Stimulated activated CD8-positive, alpha-beta memory T cell treated with anti-CD3 and anti-CD28 coated beads, Interleukin-15, amount 100 ng/mL, for 4 hours (primary cell): ENCODE data around the gene LENEP.

ENCODE experiments used
- DNase-seq, 2 donors: peaks; one replicate each; pipeline ENCODE4 v3.0.0-alpha.2; 2020; ENCODE audit warnings: low read depth in 2 of 2

The LENEP gene

DNA sequence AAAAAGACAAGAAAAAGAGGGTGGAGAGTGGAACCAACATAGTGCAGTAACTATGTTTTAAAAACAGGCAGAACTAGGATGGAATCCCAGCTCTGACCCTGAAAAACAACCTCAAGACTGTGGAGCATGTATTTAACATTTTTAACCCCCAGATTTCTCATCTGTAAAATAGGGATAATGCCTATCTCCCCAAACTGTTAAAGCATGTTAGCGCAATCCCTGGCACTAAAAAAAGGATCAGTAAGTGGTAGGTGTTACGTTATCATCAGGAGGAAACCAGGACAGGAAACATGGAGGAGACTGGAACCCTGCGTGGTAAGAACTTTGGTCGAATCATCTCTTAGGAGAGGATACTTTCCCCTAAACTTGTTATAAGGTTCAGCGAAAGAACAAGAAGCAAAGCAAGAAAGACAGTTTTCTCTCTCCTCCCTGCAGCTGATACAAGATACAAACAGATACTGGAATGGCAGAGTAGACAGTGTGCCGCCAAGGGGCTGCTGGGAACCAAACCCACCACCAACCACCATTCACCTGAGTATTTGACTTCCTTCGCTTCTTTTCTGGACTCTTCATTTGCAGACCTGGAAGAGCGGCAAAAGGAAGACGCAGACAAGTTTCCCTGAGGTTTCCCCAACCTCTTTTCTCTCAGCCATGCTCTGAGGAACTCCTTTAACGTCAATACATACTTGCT, 32.8 kb upstream of the LENEP start:
- DNase-seq = no peak

GRCh38 chr1:154961207-154962155, 31.9 kb upstream of the LENEP start, which contains the start of gene PYGO2:
PYGO2 (minus strand) TSS chr1:154961782; CDS start chr1:154961576, 206 bp downstream.
- DNase-seq = peak; percentile 63 to 66

GRCh38 chr1:154962156-154962749, 31.1 kb upstream of the LENEP start:
- no peak for DNase-seq

DNA sequence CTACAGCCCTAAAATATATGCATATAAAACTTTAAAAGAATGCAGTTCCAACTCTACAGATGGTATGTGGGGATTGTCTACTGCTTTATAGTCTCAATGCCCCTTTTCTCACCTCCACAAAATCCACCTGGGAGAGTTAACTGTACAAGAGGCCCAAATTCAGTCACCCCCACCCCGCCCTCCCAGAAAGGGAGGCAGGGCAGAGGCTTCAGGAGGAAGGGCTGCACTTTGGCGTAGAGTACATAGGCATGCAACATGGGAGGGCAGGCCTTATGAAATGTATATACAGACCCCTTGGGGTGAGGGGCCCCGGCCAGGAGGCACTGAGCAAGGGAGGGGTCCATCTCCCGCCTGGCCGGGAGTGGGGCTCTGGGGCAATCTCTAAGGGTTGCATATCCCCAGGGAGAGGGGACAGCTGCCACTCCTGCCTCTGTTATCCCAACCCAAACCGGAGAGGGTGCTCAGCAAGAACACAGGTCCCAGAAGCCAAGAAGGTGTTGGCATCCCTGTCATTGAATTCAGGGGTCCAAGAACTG, 30.5 kb upstream of the LENEP start:
- DNase-seq = no peak

GRCh38 chr1:154963643-154964042, 29.7 kb upstream of the LENEP start:
- DNase-seq = no peak

- no peak for DNase-seq
Measured at GRCh38 chr1:154964359-154964758, 29.0 kb upstream of the LENEP start.

DNA sequence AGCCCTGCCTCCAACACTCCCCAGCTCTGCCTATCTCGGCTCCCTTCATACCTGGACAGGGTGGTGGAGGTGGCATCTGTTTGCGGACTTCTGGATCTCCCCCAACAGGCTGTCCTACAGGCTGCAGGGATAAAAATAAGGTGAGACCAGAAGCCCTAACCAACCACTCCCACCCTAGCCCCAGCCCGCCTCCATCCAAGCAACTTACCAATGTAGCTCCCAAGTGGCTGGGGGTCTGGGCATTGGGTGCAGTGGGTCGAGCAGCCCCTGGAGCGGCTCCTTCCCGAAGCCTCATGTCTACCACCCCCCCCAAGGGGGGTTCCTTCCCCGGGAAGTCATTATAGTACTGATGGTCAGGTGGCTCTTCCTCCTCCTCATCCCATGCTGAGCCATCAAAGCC, 27.3 kb upstream of the LENEP start:
- no peak for DNase-seq

- DNase-seq = no peak
Measured at GRCh38 chr1:154967331-154967950, 25.9 kb upstream of the LENEP start.

GRCh38 chr1:154968731-154969130, 24.7 kb upstream of the LENEP start:
- no peak for DNase-seq

- no peak for DNase-seq
Measured at GRCh38 chr1:154969246-154969645, 24.1 kb upstream of the LENEP start.

- DNase-seq = no peak
Measured at GRCh38 chr1:154969860-154970452, 23.4 kb upstream of the LENEP start.

DNA sequence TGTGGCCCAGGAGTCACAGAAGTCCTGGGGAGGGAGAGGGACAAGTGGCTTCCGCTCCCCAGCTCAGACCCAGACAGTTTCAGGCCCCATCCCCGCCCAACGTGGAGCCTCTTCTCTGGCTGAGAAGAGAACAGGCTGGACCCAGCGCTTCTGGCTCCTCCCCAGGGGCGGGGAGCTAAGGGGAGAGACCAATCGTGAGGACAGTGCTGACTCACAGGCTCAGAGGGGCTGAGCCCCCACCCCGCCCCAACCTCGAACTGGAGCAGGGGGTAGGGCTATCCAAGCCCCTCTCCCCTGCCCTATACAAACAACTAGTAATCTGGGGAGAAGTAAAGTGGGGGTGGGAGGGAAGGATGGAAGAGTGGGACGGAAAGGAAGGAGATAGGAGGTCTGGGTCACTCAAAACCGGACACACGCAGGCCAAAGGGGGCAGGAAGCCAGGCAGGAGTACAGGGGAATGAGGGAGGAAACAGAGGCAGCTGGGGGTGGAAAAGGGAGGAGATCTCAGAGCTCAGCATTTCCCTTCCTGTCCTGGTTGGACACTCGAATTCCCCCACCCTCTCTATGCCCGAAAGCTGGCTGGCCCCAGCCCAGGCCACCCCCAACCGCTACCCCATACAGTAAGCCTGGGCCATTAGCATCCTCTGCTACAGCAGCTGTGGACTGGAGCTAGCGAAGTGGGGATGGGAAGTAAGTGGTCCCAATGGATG, 22.6 kb upstream of the LENEP start, which contains the start of gene SHC1:
SHC1 (minus strand) TSS at position 117 of the 710 bp plus-strand sequence. CDS start 221 bp downstream, outside the sequence.
- DNase-seq = no peak

DNA sequence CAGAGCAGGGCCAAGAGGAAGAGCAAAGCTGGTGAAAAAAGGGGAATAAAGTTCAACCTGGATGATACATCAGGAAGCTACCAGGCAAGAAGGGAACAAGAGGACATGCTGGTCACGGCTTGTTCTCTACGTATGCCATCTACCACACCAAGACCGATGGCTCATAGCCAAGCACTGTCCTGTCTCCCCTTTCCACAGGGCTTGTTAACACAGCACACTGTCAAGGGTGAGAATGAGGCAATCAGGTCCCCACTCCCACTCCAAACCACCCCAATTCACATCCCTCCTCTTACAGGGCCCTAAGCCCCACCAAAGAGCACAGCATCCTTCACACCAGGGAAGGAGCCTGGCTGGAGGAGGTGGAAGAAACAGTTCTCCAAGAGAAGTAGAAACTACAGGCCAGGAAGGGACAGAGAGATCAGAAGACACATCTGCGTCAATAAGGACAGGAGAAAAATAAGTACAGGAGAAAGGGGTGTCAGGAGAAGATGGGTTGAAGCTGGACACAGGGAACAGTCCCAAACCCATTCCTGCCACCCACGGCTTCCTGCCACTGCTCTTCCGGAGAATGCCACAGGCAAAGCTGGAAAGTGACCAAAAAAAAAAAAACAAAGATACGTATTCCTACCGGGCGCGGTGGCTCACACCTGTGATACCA, 21.9 kb upstream of the LENEP start:
- DNase-seq = no peak

DNA sequence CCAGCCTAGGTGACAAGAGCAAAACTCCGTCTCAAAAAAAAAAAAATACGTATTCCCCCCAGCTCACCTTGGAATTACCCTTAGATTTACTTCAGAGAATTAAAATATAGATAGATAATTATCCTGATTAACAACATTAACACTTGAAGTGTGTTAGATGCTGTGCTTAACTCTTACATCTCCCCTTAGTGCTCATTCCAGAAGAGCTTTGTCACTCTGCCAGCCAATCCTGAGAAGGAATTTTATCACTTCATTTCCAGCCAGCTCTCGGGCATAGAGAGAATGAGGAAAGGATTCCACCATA, 21.2 kb upstream of the LENEP start:
- no peak for DNase-seq

- no peak for DNase-seq
Measured at GRCh38 chr1:154972517-154973343, 20.7 kb upstream of the LENEP start.

GRCh38 chr1:154973344-154974101, 19.9 kb upstream of the LENEP start:
- DNase-seq = peak; percentile 72 to 79

GRCh38 chr1:154974102-154974807, 19.1 kb upstream of the LENEP start, which contains the start of gene CKS1B:
CKS1B (plus strand) TSS chr1:154974681; CDS start chr1:154974746, 65 bp downstream.
- peak; percentile 90 to 94 for DNase-seq
